Choroid plexus epithelial cell (primary cell): ENCODE measurements around the gene RPS6KA4.

Experiments used
- DNase-seq: peaks from one replicate; pipeline ENCODE4 v3.0.0-alpha.2; 2010; ENCODE audit warnings: low read depth
- H3K4me3 ChIP-seq: 2 replicates; pipeline ENCODE4 v1.5.1; 2011; ENCODE audit warnings: low read depth, mild to moderate bottlenecking, control low read depth, low read length, moderate library complexity
- CTCF ChIP-seq: conservative IDR thresholded peaks from 2 replicates; pipeline ENCODE4 v1.5.1; 2011; ENCODE audit warnings: low read depth, mild to moderate bottlenecking, control low read depth, inconsistent platforms, low read length, moderate library complexity

Gene RPS6KA4

DNA sequence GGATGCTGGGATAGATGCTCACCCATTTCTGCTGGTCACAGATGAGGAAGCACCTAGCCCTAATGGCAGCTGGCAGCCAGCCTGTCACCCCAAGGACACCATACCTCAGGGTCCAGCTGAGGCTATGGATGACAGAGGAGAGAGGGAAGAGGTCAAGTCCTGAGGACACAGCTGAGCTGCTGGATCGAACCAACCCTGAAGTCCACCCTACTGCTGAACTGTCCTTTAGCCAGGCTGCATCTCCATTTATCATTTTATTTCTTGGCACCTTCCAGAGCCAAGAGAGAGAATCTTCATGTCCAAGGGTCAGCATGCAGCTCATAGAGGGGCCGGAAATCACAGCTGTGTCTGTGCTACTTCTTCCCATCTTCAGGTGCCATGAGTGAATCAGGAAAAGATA lies 30.9 kb downstream of the RPS6KA4 start:
- H3K4me3 ChIP-seq, result no peak overlapping the region
- TF ChIP-seq CTCF, result no peak
- DNase-seq, result no peak

GRCh38 chr11:64390558-64390957 lies 31.6 kb downstream of the RPS6KA4 start:
- no peak for TF ChIP-seq CTCF
- DNase-seq, result no peak
- no peak overlapping the region for H3K4me3 ChIP-seq

GRCh38 chr11:64391839-64392238 lies 32.9 kb downstream of the RPS6KA4 start:
- no peak for DNase-seq
- H3K4me3 ChIP-seq, result no peak overlapping the region
- TF ChIP-seq CTCF, result no peak

DNA sequence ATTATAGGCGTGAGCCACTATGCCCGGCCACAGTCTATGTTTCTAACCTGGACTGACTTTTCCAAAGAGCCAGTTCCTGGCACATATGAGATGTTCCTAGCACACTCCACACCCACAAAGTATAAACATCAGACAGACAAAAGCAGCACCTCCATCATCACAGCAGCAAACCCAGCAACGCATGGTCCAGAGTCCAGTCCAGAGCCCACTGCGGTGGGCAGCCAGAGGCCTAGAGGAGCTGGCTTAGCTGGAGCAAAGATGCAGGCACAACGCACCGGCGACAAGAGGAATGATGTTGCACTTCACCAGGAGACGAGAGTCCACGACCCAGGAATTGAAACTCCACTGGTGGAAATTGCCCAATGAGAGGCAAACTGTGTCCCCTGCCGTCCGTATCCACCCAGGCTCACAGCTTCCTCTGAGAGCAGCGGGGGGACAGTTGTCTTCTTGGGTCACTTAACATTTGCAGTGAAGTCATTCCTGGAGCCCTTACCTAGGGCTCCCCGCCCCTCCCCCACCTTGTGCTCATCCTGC lies 36.6 kb downstream of the RPS6KA4 start:
- H3K4me3 ChIP-seq, result no peak overlapping the region
- TF ChIP-seq CTCF, result no peak
- no peak for DNase-seq

DNA sequence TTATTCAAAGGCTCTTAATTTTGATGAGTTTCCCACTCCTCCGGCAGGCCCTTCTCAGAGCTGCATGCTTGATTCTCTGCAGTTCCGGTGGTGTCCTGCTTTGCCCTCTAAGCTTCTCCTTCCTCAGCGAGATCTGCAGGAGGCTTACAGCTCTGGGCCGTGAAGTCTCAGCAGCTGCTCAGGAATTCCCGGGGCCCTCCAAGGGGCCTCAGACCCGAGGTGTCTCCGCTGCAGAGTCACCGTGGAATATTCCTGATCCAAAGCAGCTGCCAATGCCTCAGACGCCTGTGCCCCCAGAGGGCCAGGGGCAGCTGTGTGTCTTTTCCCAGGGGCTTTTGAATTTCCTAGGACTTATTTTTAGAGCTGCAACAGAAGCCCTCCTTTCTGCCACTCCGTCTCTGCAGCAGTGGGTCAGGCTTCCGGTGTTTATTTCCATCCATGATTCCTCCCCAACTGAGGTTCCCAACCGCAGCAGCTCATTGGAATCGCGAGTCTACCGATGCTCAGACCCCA lies 37.2 kb downstream of the RPS6KA4 start:
- peak; percentile 62 for DNase-seq
- TF ChIP-seq CTCF, result no peak
- no peak overlapping the region for H3K4me3 ChIP-seq

- H3K4me3 ChIP-seq, result no peak overlapping the region
- no peak for TF ChIP-seq CTCF
Observed at GRCh38 chr11:64400102-64400501, 41.1 kb downstream of the RPS6KA4 start.

GRCh38 chr11:64400667-64401066 lies 41.7 kb downstream of the RPS6KA4 start:
- no peak for TF ChIP-seq CTCF
- no peak overlapping the region for H3K4me3 ChIP-seq
- no peak for DNase-seq

More at GRCh38 chr11:64400102-64400501, 41.1 kb downstream of the RPS6KA4 start:
- peak; percentile 20 for DNase-seq
